Neutrophil (primary cell): Measurements from ENCODE around the gene SULT1C4.

Experiments
- H3K27ac ChIP-seq: fragments of 200-600 bp; sonication (generic); 2 replicates; pipeline ENCODE4 v1.5.1; 2016; ENCODE audit warnings: mild to moderate bottlenecking, moderate library complexity
- H3K27me3 ChIP-seq: fragments of 200-600 bp; sonication (generic); 2 replicates; pipeline ENCODE4 v1.6.0; 2016; ENCODE audit warnings: mild to moderate bottlenecking
- H3K36me3 ChIP-seq: fragments of 200-600 bp; sonication (generic); 2 replicates; pipeline ENCODE4 v1.5.1; 2017
- H3K4me1 ChIP-seq, 2 experiments: fragments of 200-600 bp in 1 of 2; sonication (generic) in 1 of 2; 1 replicate in 1 of 2; 2 replicates in 1 of 2; pipeline versions ENCODE4 v1.5.1 to v1.6.1; 2013 to 2016; ENCODE audit warnings: low read depth in 1 of 2, low read length in 1 of 2, mild to moderate bottlenecking in 1 of 2, moderate library complexity in 1 of 2; ENCODE audit not compliant: control insufficient read depth in 1 of 2, insufficient read depth in 1 of 2
- H3K4me3 ChIP-seq, 2 experiments: fragments of 200-600 bp in 1 of 2; sonication (generic) in 1 of 2; 1 replicate in 1 of 2; 2 replicates in 1 of 2; pipeline ENCODE4 v1.5.1; 2013 to 2016; ENCODE audit warnings: low read depth in 1 of 2, low read length in 1 of 2, mild to moderate bottlenecking in 1 of 2, moderate library complexity in 1 of 2
- H3K9me3 ChIP-seq: fragments of 200-600 bp; sonication (generic); 2 replicates; pipeline ENCODE4 v1.5.1; 2016
- CTCF ChIP-seq: fragments of 200-600 bp; sonication (generic); IDR thresholded peaks from 2 replicates; pipeline ENCODE4 v1.5.1; 2016; ENCODE audit warnings: antibody characterized with exemption

Gene SULT1C4

GRCh38 chr2:108392029-108392428 lies 14.3 kb downstream of the SULT1C4 start:
- Histone ChIP-seq H3K36me3 (no peaks in the 10 kb centered on the region), H3K4me3 (no peak overlapping the region)
- TF ChIP-seq CTCF = no peak

GRCh38 chr2:108393197-108393596 lies 15.4 kb downstream of the SULT1C4 start:
- Histone ChIP-seq H3K4me1 (no peaks in the 10 kb centered on the region), H3K27ac (no peak overlapping the region), H3K9me3 (peaks cover 7% of the 10 kb centered on the region), H3K4me3 (no peak overlapping the region), H3K27me3 (no peaks in the 10 kb centered on the region), H3K36me3 (no peaks in the 10 kb centered on the region)
- no peak for TF ChIP-seq CTCF

More at GRCh38 chr2:108392029-108392428, 14.3 kb downstream of the SULT1C4 start:
- H3K4me1 ChIP-seq = no peaks in the 10 kb centered on the region
- H3K9me3 ChIP-seq = peaks cover 5% of the 10 kb centered on the region
- no peak overlapping the region for H3K27ac ChIP-seq
- no peaks in the 10 kb centered on the region for H3K27me3 ChIP-seq

DNA sequence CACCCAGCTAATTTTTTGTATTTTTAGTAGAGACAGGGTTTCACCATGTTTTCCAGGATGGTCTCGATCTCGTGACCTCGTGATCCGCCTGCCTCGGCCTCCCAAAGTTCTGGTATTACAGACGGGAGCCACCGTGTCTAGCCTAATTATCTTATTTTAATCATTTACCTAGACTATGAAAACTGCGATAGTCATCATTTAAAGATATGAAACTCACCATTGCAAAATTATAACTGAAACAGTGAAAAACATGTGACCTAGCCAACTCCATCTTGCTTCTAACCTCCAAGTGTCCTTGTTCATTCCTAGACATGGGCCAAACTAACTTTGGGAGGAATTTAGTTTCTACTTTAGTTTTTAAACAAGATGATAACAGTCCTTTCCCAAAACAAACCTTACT lies 17.4 kb downstream of the SULT1C4 start:
- TF ChIP-seq CTCF = no peak
- H3K4me1 ChIP-seq = no peaks in the 10 kb centered on the region
- no peak overlapping the region for H3K4me3 ChIP-seq
- no peak overlapping the region for H3K27ac ChIP-seq
- peaks cover 26% of the 10 kb centered on the region for H3K9me3 ChIP-seq
- H3K36me3 ChIP-seq = no peaks in the 10 kb centered on the region
- no peaks in the 10 kb centered on the region for H3K27me3 ChIP-seq

GRCh38 chr2:108396845-108397244 lies 19.1 kb downstream of the SULT1C4 start:
- Histone ChIP-seq H3K9me3 (peaks cover 26% of the 10 kb centered on the region), H3K36me3 (no peaks in the 10 kb centered on the region), H3K4me1 (no peaks in the 10 kb centered on the region), H3K27me3 (no peaks in the 10 kb centered on the region), H3K4me3 (no peak overlapping the region), H3K27ac (no peak overlapping the region)
- TF ChIP-seq CTCF = no peak

DNA sequence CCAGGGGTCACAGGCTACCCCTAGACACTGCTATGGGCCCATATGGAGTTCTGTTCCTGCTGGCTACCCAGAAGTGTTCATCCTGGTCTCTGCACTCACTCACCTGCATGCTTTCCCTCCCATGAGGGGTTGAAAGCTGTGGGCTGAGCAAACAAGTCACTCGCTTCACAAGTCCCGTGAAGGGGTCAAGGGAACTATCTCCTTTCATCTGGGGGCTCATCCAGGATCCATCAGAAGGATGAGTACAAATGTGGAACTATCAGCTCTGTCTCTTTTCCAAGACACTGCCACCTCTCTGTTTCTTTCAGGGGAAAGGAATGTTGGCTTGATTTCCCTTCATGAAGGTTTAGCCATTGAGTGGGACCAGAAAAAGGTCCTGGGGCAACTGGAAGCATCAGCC lies 21.7 kb downstream of the SULT1C4 start:
- Histone ChIP-seq H3K4me1 (no peaks in the 10 kb centered on the region), H3K4me3 (no peak overlapping the region), H3K9me3 (peaks cover 21% of the 10 kb centered on the region), H3K27me3 (no peaks in the 10 kb centered on the region), H3K27ac (no peak overlapping the region), H3K36me3 (no peaks in the 10 kb centered on the region)
- no peak for TF ChIP-seq CTCF

DNA sequence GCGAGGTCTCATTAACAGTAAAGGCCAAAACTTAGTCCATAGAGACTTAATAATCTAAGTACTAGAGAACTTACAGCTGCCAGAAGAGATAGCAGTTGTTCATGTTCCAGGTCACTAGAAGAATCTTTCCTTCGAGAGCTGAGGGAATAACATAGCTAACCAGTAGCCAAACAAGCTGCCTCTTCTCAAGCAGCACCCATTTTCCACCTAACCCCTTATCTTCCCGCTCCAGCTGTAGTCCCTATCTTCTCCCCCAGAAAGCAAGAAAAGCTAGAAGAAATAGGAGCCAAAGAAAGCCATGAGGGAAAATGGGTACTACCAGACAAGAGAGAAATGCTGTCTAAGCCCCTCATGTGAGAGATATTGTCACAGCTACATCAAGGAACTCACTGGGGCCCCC lies 24.0 kb downstream of the SULT1C4 start:
- no peak overlapping the region for H3K27ac ChIP-seq
- H3K4me3 ChIP-seq = no peak overlapping the region
- TF ChIP-seq CTCF = no peak
- no peaks in the 10 kb centered on the region for H3K27me3 ChIP-seq
- no peaks in the 10 kb centered on the region for H3K4me1 ChIP-seq
- H3K9me3 ChIP-seq = peaks cover 26% of the 10 kb centered on the region
- no peaks in the 10 kb centered on the region for H3K36me3 ChIP-seq
